ENCODE measurements around the gene PPM1K.

The PPM1K gene

DNA sequence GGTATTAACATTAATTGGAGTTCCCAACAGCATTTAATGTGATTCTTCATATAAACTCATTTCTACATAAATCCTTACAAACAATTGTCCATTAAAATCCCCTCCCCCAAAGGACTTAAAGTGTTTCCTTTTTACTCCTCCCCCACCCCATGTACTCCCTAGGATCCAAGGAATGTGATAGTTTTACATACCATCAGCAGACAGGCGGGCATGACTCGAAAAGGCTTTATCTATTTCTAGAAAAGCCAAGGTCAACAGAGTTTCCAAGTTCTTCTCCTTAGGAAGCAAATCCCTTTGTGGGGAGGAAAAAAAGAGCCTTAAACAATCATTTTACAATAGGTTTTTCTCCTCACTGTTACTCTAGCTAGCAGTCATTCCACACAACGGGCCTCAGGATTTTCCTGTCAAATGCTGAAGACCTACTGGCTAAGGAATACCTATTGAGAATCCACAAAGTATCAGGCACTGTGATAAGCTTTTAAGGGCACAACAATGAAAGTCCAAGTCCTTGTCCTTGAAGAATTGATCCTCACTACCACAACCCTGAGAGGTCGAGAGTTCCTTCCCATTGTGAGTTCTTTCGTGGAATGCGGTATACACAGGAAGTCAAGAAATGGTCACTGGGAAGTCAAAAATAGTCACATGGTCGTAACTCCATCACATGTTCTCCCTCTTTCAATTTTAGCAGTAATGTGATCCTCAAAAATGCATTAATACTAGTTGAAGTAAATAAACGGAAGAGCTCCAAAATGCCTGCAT, 7.2 kb downstream of the PPM1K start:
- DNase-seq = no peak

DNA sequence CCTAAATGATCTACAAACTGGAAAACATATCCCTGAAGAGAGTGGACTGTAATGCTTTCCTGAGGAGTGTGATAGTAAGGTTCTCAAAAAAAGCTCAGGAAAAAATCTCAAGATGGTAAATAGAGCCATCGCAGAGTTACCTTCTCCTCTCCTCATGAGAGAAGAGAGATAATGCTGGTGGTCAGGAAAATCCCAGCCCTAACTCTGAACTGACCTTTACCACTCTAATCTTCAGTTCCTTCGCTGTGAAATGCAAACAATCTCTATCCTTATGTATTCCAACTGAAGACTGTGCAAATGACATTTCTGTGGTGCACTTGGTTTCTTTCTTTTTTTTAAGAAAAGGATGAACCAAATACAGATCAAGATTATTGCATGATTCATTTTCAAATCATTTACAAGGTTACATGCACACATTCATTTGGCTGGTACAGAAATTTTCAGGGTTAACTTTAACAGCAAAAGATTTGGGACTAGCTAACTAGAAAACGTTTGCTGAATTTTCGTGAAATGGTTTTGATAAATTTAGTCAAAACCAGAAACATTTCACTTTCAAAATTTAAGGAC, 8.3 kb downstream of the PPM1K start:
- DNase-seq = no peak

DNA sequence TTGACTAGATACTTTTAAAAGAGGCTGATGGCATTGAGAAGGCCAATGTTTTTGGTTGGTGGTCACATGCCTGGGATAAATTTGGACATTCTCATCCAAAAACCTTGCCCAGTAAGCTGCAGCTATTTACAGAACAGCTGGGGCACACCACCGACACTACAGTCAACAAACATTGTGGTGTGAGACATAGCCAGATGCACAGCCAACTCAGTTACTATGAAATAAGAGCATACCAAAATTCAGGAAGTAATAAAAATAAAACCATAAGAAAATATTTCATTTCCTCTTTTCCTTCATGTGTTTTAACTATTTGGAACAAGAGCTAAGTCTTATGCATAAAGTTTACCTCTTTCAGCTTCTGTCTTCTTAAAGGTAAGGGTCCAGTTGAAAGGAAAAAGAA, 8.8 kb downstream of the PPM1K start:
- no peak for DNase-seq

DNA sequence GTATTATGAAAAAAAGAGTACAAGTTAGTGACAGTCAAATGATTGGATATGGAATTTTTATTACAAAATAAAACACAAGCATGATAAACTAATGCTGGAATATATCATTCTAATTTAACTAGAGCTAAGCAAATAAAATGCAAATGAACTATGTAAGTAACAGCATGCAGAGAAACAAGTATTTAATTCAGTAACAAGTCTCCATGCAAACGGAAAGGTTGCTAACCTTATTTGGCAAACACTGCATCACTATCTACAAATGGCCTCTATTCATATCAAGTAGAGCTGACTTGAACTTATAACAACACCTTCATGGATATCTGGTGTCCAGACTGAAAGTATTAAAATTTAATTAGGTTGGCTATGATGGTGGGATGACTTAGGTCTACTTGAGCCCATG, 15.4 kb downstream of the PPM1K start:
- DNase-seq = no peak

DNA sequence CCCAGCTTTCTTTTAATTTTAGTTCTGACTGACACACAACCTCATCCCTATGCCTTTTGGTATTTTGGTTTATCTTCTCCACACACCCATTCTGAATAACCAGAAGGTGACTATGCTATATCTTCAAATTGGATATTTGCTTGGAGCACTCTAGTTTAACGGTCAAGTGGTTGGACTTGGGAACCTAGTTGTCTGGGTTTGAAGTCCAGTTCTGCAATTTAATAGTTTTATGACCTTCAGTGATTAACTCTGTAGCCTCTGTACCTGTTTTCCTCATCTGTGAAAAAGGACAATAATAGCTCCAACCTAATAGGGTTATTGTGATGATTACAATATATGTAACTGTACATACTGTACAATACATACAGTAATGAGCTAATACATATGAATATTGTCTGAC, 20.0 kb downstream of the PPM1K start:
- no peak for DNase-seq

- no peak for DNase-seq
Observed at GRCh38 chr4:88257726-88258125, 26.6 kb downstream of the PPM1K start.

DNA sequence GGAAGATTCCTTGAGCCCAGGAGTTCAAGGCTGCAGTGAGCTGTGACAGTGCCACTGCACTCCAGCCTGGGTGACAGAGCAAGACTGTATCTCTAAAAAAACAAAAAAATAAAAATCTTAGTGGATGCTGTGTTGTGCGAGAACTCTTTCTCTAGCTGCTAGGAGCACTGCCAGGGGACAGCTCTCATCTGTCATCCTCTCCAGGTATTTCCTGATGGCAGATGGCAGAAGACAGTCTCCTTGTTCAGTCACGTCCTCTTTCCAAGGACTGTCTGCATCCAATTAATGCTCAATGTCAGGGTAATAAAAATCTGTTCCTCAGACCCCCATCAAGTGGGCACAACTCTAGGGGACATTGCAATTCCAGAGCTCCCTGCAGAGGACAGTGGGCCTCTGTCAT, 29.2 kb downstream of the PPM1K start:
- DNase-seq = no peak

DNA sequence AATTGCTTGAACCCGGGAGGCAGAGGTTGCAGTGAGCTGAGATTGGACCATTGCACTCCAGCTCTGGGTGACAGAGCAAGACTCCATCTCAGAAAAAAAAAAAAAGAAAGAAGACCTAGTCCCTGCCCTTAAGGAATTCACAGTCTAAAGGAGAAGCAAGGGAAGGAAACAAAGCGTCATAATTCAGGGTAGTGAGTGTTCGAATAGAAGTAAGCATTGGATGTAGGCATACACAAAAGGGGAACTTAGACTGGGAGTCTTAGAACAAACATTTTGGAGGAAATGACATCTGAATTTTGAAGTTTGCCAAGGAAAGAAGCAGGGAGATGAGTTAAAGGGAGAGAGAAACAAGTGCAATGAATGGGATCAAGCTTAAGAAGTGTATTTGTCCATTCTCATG, 32.4 kb downstream of the PPM1K start:
- DNase-seq = no peak

GRCh38 chr4:88247148-88247547, 37.2 kb downstream of the PPM1K start:
- DNase-seq = no peak

DNA sequence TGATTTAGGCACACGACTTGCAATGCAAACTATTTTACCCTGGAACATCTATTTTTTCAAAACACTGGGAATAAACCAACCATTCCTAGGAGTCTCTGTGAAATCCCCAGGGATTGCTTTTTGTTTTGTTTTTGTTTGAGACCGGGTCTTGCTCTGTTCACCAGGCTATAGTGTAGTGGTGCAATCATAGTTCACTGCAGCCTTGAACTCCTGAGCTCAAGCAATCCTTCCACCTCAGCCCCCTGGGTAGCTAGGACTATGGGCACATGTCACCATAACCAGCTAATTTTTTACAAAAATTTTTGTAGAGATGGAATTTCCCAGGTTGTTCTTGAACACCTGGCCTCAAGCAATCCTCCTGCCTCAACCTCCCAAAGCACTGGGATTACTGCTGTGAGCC, 37.8 kb downstream of the PPM1K start:
- no peak for DNase-seq

GRCh38 chr4:88244816-88245579, 39.4 kb downstream of the PPM1K start:
- no peak for DNase-seq

GRCh38 chr4:88244056-88244455, 40.3 kb downstream of the PPM1K start:
- DNase-seq = no peak

GRCh38 chr4:88242144-88242543, 42.2 kb downstream of the PPM1K start:
- DNase-seq = no peak

- no peak for DNase-seq
Observed at GRCh38 chr4:88240297-88240714, 44.1 kb downstream of the PPM1K start.

DNA sequence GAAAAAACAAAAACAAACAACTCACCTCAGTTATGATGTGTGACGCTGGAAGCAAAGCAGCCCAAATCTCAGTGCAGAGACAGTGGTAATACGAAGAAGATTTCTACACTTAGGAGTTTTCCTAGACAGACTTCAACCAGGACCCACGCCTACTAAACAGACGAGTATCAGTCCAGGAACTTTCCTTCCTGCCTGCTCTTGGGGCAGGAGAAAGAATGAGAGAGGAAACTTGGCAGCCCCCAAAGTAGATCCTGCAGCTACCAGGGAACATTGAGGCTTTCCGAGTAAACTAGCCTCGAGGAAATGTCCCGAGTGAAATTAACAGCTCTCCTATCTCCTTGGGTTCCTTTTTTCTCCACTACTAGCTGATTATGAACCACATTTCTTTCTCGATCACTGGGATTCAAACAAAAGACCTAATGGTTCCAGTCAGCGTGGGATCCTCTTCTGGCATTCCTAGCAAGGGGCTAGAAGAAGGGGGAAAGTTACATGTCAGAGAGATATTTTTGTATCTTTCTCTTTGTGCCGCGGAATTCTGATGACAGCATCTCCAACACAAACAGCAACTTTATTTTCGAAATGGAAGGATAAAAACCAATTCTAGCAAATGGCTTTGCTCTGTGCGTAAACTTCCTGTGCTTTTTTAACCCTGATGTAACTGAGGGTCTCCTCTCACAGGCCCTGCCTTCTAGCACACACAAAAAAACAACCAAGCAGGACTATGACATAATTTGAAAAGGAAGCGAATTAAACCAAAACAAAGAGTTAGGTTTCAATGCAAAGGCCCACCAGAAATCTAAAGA, 53.2 kb downstream of the PPM1K start:
- no peak for DNase-seq

DNA sequence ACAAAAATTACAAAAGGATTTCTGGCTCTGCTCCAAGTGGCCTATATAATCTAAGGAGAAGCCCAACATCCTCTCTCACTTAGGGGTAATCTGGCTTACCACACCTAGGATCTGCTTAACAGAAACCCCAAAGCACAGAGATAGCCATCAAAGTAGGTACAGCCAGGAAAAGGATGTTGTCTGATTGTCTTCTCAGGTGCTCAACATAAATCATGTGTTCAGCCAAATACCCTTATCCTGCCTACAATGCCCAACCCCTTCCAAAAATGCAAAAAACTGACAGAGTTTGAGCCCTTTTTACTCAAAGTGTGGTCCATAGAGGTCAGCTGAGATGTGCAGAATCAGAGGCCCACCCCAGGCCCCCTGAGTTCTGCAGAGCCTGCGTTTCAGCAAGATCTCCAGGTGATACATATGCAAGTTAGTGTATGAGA, 53.9 kb downstream of the PPM1K start:
- DNase-seq = no peak

- no peak for DNase-seq
Observed at GRCh38 chr4:88227734-88228133, 56.6 kb downstream of the PPM1K start.

DNA sequence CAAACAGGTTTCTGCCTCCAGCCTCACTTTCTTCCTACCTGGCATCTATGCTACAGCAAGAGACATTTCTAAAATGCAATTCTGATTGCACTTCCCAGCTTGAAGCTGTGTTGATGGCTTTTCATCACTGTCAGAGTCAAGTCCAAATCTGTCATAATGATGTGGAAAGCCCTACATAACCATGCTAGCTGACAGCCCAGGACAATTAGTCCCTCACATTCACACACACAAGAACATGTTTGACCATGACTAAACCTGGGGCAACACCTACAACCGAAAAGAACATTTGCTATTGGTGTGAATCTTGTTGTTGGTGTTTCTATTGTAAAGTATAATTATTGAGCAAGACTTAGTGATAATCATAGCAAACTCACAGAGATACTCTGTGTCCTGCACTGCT, 58.2 kb downstream of the PPM1K start:
- DNase-seq = no peak

- no peak for DNase-seq
Observed at GRCh38 chr4:88225232-88226105, 58.9 kb downstream of the PPM1K start.

DNA sequence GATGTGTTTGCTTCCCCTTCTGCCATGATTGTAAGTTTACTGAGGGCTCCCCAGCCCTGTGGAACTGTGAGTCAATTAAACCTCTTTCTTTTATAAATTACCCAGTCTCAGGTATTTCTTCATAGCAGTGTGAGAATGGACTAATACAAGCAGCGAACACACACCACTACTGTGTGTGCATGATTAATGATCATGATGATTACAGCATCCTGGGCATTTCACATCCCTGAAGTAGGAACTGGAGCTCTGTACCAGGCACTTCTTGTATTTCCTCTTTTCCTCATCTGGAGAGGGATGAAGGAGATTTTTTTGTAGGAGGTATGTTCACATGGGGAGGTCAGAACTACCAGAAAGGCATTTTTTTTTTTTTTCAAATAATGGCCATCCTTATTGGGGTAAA, 60.8 kb downstream of the PPM1K start:
- DNase-seq = no peak

GRCh38 chr4:88219099-88219498, 65.3 kb downstream of the PPM1K start:
- peak; percentile 43 for DNase-seq

DNA sequence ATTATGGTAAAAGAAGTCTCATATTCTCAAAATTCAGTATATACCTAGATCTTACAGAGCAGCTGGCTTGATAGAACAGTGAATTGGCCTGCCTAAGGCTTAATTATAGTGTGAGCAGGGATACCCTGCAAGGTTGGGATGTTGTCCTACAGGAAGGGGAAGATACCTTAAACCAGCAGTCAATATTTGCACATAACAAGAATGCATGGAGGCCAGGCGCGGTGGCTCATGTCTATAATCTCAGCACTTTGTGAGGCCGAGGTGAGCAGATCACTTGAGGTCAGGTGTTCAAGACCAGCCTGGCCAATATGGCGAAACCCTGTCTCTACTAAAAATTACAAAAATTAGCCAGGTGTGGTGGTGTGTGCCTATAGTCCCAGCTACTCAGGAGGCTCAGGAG, 67.2 kb downstream of the PPM1K start:
- no peak for DNase-seq
